ENCODE data around the gene NCLN.

The NCLN gene

GRCh38 chr19:3253270-3253669 lies 67.5 kb downstream of the NCLN start:
- DNase-seq: no peak
- TF ChIP-seq CTCF (IDR thresholded peaks at IDR 0.05; ENCODE audit: low read depth, low read length): peak; percentile 65
- Histone ChIP-seq H3K36me3 (no peaks in the 10 kb centered on the region), H3K9me3 (ENCODE audit: severe bottlenecking) (peaks cover 8% of the 10 kb centered on the region), H3K27ac (no peak overlapping the region), H3K27me3 (ENCODE audit: insufficient read depth, low read depth, severe bottlenecking) (no peaks in the 10 kb centered on the region), H3K4me3 (ENCODE audit: low read depth, low read length) (no peak overlapping the region)

- Histone ChIP-seq H3K4me3 (ENCODE audit: low read depth, low read length) (no peak overlapping the region), H3K36me3 (no peaks in the 10 kb centered on the region), H3K27ac (no peak overlapping the region), H3K9me3 (ENCODE audit: severe bottlenecking) (peaks cover 8% of the 10 kb centered on the region), H3K27me3 (ENCODE audit: insufficient read depth, low read depth, severe bottlenecking) (no peaks in the 10 kb centered on the region)
- TF ChIP-seq CTCF (IDR thresholded peaks at IDR 0.05; ENCODE audit: low read depth, low read length): no peak
- DNase-seq: no peak
These were observed 68.8 kb downstream of the NCLN start for GRCh38 chr19:3254520-3254919.

- no peak overlapping the region for H3K27ac ChIP-seq
- DNase-seq: no peak
- no peaks in the 10 kb centered on the region for H3K27me3 ChIP-seq (ENCODE audit: insufficient read depth, low read depth, severe bottlenecking)
- TF ChIP-seq CTCF (IDR thresholded peaks at IDR 0.05; ENCODE audit: low read depth, low read length): no peak
- H3K36me3 ChIP-seq: no peaks in the 10 kb centered on the region
- H3K9me3 ChIP-seq (ENCODE audit: severe bottlenecking): peaks cover 6% of the 10 kb centered on the region
- H3K4me3 ChIP-seq (ENCODE audit: low read depth, low read length): no peak overlapping the region
These were observed 71.3 kb downstream of the NCLN start for GRCh38 chr19:3257071-3257470.
